ENCODE measurements around the gene GNAZ. TPM values are rescaled to one million over a fixed set of nuclear protein-coding genes. Genes with fewer than 3 reads are reported as not detected.

The GNAZ gene
- total and polyA plus RNA-seq, 11 donors: 1.1 to 13.9 (median 2.5) TPM

DNA sequence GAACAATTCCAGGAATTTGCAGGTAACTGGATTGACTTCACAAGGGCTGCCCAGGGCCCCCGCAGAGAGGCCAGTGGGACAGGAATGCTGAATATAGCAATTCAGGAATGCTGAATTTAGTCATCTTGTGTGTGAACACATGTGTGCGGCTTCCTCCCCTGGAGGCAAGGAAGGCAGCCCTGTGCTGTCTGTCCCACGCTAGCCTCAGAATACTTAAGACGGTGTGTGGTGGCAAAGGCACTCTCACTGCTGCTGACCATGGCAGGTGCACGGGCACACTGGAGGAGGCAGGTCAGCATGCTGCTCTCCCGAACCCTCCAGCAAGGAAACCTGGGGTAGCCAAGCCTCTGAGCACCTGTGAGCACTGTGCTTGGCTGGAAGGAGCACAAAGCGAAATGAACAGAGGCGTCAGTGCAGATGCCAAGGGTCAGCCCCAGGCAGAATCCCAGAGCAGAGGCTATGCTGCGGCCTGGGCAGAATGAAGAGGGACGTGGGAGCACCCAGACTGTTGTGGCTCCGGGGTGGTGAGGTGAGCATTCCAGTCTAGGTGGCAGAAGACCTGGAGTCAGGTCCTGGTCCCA is 2.7 kb downstream of the GNAZ start:
- TF ChIP-seq, protein P1, sequence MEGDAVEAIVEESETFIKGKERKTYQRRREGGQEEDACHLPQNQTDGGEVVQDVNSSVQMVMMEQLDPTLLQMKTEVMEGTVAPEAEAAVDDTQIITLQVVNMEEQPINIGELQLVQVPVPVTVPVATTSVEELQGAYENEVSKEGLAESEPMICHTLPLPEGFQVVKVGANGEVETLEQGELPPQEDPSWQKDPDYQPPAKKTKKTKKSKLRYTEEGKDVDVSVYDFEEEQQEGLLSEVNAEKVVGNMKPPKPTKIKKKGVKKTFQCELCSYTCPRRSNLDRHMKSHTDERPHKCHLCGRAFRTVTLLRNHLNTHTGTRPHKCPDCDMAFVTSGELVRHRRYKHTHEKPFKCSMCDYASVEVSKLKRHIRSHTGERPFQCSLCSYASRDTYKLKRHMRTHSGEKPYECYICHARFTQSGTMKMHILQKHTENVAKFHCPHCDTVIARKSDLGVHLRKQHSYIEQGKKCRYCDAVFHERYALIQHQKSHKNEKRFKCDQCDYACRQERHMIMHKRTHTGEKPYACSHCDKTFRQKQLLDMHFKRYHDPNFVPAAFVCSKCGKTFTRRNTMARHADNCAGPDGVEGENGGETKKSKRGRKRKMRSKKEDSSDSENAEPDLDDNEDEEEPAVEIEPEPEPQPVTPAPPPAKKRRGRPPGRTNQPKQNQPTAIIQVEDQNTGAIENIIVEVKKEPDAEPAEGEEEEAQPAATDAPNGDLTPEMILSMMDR (IDR thresholded peaks at IDR 0.05): no peak
- TF ChIP-seq POLR2A (IDR thresholded peaks at IDR 0.05): no peak
- ATAC-seq (no peak), DNase-seq (peak in 3 of 5 donors; percentile 6 to 27 (median 9))
- Histone ChIP-seq H3K27me3 (peaks cover 0 to 11% (median 0%) of the 10 kb centered on the region in 9 donors), H3K4me1 (peaks cover 0 to 25% (median 13%) of the 10 kb centered on the region in 12 donors), H3K36me3 (no peaks in the 10 kb centered on the region), H3K4me3 (no peak overlapping the region), H3K27ac (no peak overlapping the region), H3K9me3 (no peaks in the 10 kb centered on the region)
- 97 to 99% (median 97%) methylated on average over 8 to 11 of the region's 11 CpGs for WGBS, 4 donors
- intact Hi-C loops (cut with DNase I): no loop called here

DNA sequence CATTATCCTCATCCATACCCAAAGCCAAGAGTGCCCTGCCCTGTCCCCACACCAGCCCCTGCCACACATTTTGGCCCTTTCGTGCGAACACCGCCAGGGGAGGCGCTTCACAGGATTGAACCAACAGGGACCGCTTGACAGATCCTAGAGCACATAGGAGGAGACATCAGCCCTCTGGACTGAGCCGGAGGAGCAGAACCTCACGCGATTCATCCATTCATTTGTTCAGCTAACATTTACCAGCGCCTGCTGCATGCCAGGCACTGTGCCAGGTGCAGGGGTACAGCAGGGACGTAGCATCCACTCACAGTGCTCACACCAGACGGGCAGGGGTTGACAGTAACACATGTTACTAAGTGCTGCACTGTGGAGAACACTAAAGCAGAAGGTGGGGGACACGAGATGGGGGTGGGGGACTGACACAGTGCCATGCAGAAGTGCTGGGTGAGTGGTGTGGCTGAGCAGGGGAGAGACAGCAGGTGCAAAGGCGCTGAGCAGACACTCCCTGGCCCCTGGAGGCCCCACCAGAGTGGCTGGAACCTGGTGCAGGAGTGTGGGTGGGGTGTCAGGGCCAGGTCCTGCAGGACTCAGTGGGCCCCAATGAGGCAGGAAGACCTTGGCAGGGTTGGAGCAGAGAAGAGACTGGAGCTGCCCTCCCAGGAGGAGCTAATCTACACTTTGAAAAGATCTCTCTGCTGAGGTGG is 3.4 kb downstream of the GNAZ start:
- H3K27ac ChIP-seq: no peak overlapping the region
- TF ChIP-seq, protein P1 (IDR thresholded peaks at IDR 0.05): no peak
- TF ChIP-seq POLR2A (IDR thresholded peaks at IDR 0.05): no peak
- no peaks in the 10 kb centered on the region for H3K36me3 ChIP-seq
- H3K4me1 ChIP-seq: peaks cover 0 to 20% (median 12%) of the 10 kb centered on the region in 12 donors
- H3K27me3 ChIP-seq: peaks cover 0 to 11% (median 0%) of the 10 kb centered on the region in 9 donors
- no peak overlapping the region for H3K4me3 ChIP-seq
- WGBS, 4 donors: 83 to 90% (median 84%) methylated on average over 10 to 13 of the region's 13 CpGs
- no peak for ATAC-seq
- no peaks in the 10 kb centered on the region for H3K9me3 ChIP-seq
- intact Hi-C loops (cut with DNase I): no loop called here
- peak in 3 of 5 donors; percentile 13 to 47 (median 13) for DNase-seq

DNA sequence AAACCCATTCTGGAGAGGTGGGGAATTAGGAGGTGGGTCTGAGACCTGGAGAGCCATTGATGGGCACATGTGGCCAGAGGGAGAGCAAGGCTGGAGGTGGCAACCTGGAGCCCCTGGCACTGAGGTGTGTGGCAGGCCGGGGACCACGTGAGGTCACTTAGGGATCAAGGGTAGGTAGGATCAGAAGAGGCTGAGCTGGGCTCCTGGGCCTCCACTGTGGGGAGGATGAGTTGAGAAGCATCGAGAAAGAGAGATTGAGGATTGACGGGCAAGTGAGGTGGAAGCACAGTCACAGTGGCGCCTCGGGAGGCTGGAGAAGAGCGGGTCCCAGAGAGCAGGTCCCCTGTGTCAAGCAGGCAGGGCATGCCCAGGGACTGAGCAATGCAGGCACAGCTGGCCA is 4.1 kb downstream of the GNAZ start:
- H3K27me3 ChIP-seq: peaks cover 0 to 11% (median 0%) of the 10 kb centered on the region in 9 donors
- H3K9me3 ChIP-seq: no peaks in the 10 kb centered on the region
- DNase-seq: peak in 3 of 5 donors; percentile 9 to 37 (median 20)
- H3K4me1 ChIP-seq: peaks cover 0 to 15% (median 10%) of the 10 kb centered on the region in 12 donors
- H3K27ac ChIP-seq: no peak overlapping the region
- WGBS, 4 donors: 84 to 96% (median 96%) methylated on average over 7 of the region's 7 CpGs
- no peaks in the 10 kb centered on the region for H3K36me3 ChIP-seq
- no peak overlapping the region for H3K4me3 ChIP-seq
- ATAC-seq: no peak
- no peak for TF ChIP-seq POLR2A (IDR thresholded peaks at IDR 0.05)
- TF ChIP-seq, protein P1 (IDR thresholded peaks at IDR 0.05): no peak
- intact Hi-C loops (cut with DNase I): no loop called here

DNA sequence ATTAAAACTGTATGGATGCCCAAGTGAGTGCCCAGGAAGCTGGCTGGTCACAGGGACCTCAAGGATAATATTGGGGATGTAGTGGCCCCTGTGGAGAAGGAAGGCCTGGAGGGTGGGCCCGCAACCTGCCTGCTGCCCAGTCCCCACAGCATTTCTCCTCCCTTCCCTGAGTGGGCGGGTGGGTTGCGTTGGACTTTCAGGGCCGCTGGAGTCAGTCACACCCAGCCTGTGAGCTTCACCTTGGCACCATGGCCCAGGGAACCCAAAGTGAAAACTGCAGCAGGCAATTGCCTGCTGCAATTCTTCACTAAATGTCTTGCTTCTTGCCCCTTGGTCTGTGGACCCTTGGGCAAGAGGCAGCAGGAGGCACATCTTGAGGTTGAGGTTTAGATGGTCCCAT is 4.7 kb downstream of the GNAZ start:
- peaks cover 0 to 8% (median 0%) of the 10 kb centered on the region in 9 donors for H3K27me3 ChIP-seq
- peak in 2 of 5 donors; percentile 4 to 28 for DNase-seq

More for the DNA sequence above, 4.7 kb downstream of the GNAZ start:
- intact Hi-C loops (cut with DNase I): no loop called here
- Histone ChIP-seq H3K4me3 (no peak overlapping the region), H3K27ac (no peak overlapping the region), H3K9me3 (no peaks in the 10 kb centered on the region), H3K4me1 (peaks cover 0 to 10% (median 8%) of the 10 kb centered on the region in 12 donors), H3K36me3 (no peaks in the 10 kb centered on the region)
- ATAC-seq: no peak
- TF ChIP-seq, protein P1 (IDR thresholded peaks at IDR 0.05): no peak
- TF ChIP-seq POLR2A (IDR thresholded peaks at IDR 0.05): no peak
- whole genome bisulfite sequencing, 4 donors: 96 to 98% (median 97%) methylated on average over 4 of the region's 4 CpGs
